Smooth muscle cell (in vitro differentiated cells): ENCODE measurements around the gene ASMT. TPM values are rescaled to one million over a fixed set of nuclear protein-coding genes. Genes with fewer than 3 reads are reported as not detected.
"Not testable (repeated sequence)": the region's sequence is repeated elsewhere in the genome, so short reads cannot be mapped to it uniquely, and the experiment has no call there.

Experiments
- DNase-seq: peaks from one replicate; lab custom pipeline; 2025; ENCODE audit not compliant: unreplicated experiment; lab: John Stamatoyannopoulos, UW
- H2AFZ ChIP-seq: fragments of 200-600 bp; sonication (generic); 2 replicates; pipeline ENCODE4 v1.6.0; 2016; ENCODE audit warnings: antibody characterized with exemption, low read depth, mild to moderate bottlenecking
- H3F3A ChIP-seq: fragments of 200-600 bp; sonication (generic); 2 replicates; pipeline ENCODE4 v1.6.0; 2017; ENCODE audit warnings: antibody characterized with exemption, low read depth
- H3K27ac ChIP-seq: fragments of 200-600 bp; sonication (generic); 2 replicates; pipeline ENCODE4 v1.5.1; 2016; ENCODE audit warnings: low read depth, mild to moderate bottlenecking
- H3K27me3 ChIP-seq: fragments of 200-600 bp; sonication (generic); 2 replicates; pipeline ENCODE4 v1.6.1; 2016; ENCODE audit warnings: low read depth, mild to moderate bottlenecking
- H3K36me3 ChIP-seq: fragments of 200-600 bp; sonication (generic); 2 replicates; pipeline ENCODE4 v1.5.1; 2016; ENCODE audit warnings: low read depth
- H3K4me1 ChIP-seq: fragments of 200-600 bp; sonication (generic); 2 replicates; pipeline ENCODE4 v1.5.1; 2016; ENCODE audit warnings: low read depth
- H3K4me2 ChIP-seq: fragments of 200-600 bp; sonication (generic); 2 replicates; pipeline ENCODE4 v1.6.0; 2016; ENCODE audit warnings: mild to moderate bottlenecking
- H3K4me3 ChIP-seq: fragments of 200-600 bp; sonication (generic); 2 replicates; pipeline ENCODE4 v1.5.1; 2016; ENCODE audit warnings: mild to moderate bottlenecking
- H3K79me2 ChIP-seq: fragments of 200-600 bp; sonication (generic); 2 replicates; pipeline ENCODE4 v1.6.0; 2016; ENCODE audit warnings: low read depth, mild to moderate bottlenecking
- H3K9ac ChIP-seq: fragments of 200-600 bp; sonication (generic); 2 replicates; pipeline ENCODE4 v1.6.0; 2016; ENCODE audit warnings: low read depth
- H3K9me3 ChIP-seq: fragments of 200-600 bp; sonication (generic); replicated peaks from 2 replicates; pipeline ENCODE4 v1.5.1; 2016; ENCODE audit warnings: low read depth
- H4K20me1 ChIP-seq: fragments of 200-600 bp; sonication (generic); 2 replicates; pipeline ENCODE4 v1.6.0; 2016; ENCODE audit warnings: low read depth
- WGBS: methylation state at CpG from one replicate; pipeline ENCODE4 v1.1.7; 2016; ENCODE audit warnings: low lambda C conversion rate; 5-methylcytosine and 5-hydroxymethylcytosine counted together
- polyA plus RNA-seq: library from polyadenylated mRNA; unstranded; fragments of >200 nt; fragmentation: Nextera tagmentation; extraction: Ambion mirVana; gene quantifications from 2 replicates; pipeline ENCODE4 v1.2.1, GENCODE V29; 2016
- total RNA-seq: library from RNA; depleted of rRNA; stranded (reverse); fragments of >200 nt; gene quantifications from 2 replicates; pipeline ENCODE4 v1.2.3, GENCODE V29; 2014
- TF ChIP-seq, protein P1 (sequence below): fragments of 200-600 bp; sonication (generic); IDR thresholded peaks from 2 replicates; pipeline ENCODE4 v1.5.1; 2017; ENCODE audit warnings: borderline replicate concordance, mild to moderate bottlenecking, antibody characterized with exemption; ENCODE audit not compliant: insufficient read depth, poor library complexity, severe bottlenecking

ASMT gene
- total and polyA plus RNA-seq, 2 experiments from 2014 or later, result 0.41 TPM; not detected in 1

DNA sequence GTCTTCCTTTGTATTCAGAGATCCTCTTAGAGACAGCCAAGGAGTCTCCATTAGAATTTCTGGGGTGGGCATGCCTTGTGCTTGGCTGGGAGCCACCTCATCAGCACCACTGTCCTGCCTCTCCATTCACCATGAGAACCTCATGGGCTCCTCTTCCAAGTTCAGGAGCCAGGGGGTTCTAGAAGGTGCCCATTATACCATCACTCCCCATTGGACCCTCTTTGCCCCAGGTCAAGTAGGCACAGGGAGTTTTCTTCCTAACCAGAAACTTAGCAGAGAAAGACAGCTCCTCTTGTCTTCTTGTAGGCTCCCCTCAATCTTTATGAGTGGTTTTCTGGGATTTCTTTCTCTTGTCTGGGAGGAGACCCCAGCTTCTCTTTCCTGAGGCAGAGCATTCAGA lies 31.1 kb downstream of the ASMT start:
- Histone ChIP-seq H3K27ac (no peak overlapping the region), H3F3A (no peaks in the 10 kb centered on the region), H3K27me3 (no peaks in the 10 kb centered on the region), H3K36me3 (no peaks in the 10 kb centered on the region), H3K4me2 (no peak overlapping the region), H3K9me3 (no peaks in the 10 kb centered on the region), H4K20me1 (no peaks in the 10 kb centered on the region), H3K79me2 (no peaks in the 10 kb centered on the region), H3K9ac (no peak overlapping the region), H3K4me1 (peaks cover 7% of the 10 kb centered on the region), H2AFZ (no peak overlapping the region), H3K4me3 (no peak overlapping the region)
- TF ChIP-seq, protein P1, sequence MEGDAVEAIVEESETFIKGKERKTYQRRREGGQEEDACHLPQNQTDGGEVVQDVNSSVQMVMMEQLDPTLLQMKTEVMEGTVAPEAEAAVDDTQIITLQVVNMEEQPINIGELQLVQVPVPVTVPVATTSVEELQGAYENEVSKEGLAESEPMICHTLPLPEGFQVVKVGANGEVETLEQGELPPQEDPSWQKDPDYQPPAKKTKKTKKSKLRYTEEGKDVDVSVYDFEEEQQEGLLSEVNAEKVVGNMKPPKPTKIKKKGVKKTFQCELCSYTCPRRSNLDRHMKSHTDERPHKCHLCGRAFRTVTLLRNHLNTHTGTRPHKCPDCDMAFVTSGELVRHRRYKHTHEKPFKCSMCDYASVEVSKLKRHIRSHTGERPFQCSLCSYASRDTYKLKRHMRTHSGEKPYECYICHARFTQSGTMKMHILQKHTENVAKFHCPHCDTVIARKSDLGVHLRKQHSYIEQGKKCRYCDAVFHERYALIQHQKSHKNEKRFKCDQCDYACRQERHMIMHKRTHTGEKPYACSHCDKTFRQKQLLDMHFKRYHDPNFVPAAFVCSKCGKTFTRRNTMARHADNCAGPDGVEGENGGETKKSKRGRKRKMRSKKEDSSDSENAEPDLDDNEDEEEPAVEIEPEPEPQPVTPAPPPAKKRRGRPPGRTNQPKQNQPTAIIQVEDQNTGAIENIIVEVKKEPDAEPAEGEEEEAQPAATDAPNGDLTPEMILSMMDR, result no peak
- no peak for DNase-seq

DNA sequence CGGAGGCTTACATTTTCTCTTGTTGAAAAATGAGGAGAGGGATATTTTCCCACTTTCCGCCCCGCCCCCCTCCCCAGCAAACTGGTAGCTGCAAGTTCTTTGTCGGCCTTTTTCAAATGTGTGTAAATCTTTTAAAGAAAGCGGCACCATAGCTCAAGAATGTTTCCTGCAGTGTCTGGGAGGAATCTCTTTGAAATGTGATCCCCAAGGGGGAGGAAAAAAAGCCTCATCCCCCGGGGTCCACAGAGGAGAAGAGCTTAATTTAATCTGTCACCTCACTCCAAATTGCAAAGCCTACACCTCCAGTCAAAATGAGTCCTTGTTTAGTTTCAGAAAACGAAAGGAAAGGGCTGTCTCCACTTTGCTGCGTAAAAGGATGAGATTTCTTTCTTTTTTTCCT lies 34.8 kb downstream of the ASMT start:
- no peaks in the 10 kb centered on the region for H3K79me2 ChIP-seq
- H3K4me2 ChIP-seq, result peak overlapping the region; percentile 85
- H2AFZ ChIP-seq, result peak overlapping the region; percentile 89
- no peak overlapping the region for H3K9ac ChIP-seq
- no peaks in the 10 kb centered on the region for H3K27me3 ChIP-seq
- H3K36me3 ChIP-seq, result no peaks in the 10 kb centered on the region
- H3K4me3 ChIP-seq, result peak overlapping the region; percentile 38
- no peak overlapping the region for H3K27ac ChIP-seq
- peaks cover 7% of the 10 kb centered on the region for H3K4me1 ChIP-seq
- DNase-seq, result no peak
- H4K20me1 ChIP-seq, result no peaks in the 10 kb centered on the region
- no peaks in the 10 kb centered on the region for H3F3A ChIP-seq
- no peaks in the 10 kb centered on the region for H3K9me3 ChIP-seq
- TF ChIP-seq, protein P1, result no peak
- WGBS, result 8% methylated on average over 8 of the region's 8 CpGs

DNA sequence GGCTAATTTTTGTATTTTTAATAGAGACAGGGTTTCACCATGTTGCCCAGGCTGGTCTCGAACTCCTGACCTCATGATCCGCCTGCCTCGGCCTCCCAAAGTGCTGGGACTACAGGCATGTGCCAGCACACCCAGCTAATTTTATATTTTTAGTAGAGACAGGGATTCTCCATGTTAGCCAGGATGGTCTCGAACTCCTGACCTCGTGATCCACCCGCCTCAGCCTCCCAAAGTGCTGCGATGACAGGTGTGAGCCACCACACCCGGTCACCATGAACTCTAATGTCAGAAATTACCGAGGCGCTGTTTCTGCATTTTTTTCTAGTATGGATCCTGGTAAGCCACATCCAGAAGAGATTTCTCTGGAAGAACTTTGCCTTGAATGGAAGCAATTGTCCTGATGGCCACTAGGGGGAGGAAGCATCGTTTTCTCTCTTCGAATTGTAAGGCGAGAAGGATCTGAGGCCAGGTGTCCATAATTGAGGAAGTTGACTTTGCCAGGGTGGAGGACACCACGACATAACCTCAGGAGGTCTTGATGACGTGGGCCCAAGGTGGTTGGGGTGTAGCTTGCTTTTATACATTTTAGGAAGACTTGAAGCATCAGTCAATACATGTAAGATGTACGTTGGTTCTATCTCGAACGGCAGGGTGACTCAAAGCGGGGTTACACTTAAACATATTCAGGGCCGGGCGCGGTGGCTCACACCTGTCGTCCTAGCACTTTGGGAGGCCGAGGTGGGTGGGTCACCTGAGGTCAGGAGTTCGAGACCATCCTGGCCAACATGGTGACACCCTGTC lies 37.4 kb downstream of the ASMT start:
- not testable (repeated sequence) for H3F3A ChIP-seq, H4K20me1 ChIP-seq, H3K36me3 ChIP-seq, DNase-seq, H3K4me2 ChIP-seq, H3K9ac ChIP-seq, H3K4me3 ChIP-seq, H2AFZ ChIP-seq, H3K27ac ChIP-seq, H3K27me3 ChIP-seq, H3K9me3 ChIP-seq, H3K79me2 ChIP-seq, H3K4me1 ChIP-seq
- TF ChIP-seq, protein P1, result peak; percentile 70
- 79% methylated on average over 25 of the region's 25 CpGs for WGBS

DNA sequence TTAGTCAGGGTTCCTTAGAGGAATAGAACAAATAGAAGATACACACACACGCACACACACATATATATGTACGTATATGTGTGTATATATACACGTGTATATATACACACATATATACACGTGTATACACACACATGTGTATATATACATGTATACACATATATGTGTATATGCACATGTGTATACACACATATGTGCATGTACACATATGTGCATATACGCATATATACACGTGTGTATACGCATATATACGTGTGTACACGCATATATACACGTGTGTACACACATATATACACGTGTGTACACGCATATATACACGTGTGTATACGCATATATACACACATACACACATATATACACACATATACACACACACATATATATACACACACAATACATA lies 41.5 kb downstream of the ASMT start:
- DNase-seq, result no peak
- H3K4me1 ChIP-seq, result peaks cover 3% of the 10 kb centered on the region
- no peaks in the 10 kb centered on the region for H3K9me3 ChIP-seq
- H3K27me3 ChIP-seq, result no peaks in the 10 kb centered on the region
- H2AFZ ChIP-seq, result no peak overlapping the region
- WGBS, result 84% methylated on average over 7 of the region's 14 CpGs
- H3K4me3 ChIP-seq, result no peak overlapping the region
- H4K20me1 ChIP-seq, result no peaks in the 10 kb centered on the region
- no peaks in the 10 kb centered on the region for H3K36me3 ChIP-seq
- H3K4me2 ChIP-seq, result no peak overlapping the region
- no peak overlapping the region for H3K9ac ChIP-seq
- TF ChIP-seq, protein P1, result no peak
- no peaks in the 10 kb centered on the region for H3F3A ChIP-seq
- no peak overlapping the region for H3K27ac ChIP-seq
- H3K79me2 ChIP-seq, result no peaks in the 10 kb centered on the region
